Fibroblast of villous mesenchyme (primary cell): Measurements from ENCODE around the gene ADPRH. TPM values are rescaled to one million over a fixed set of nuclear protein-coding genes. Genes with fewer than 3 reads are reported as not detected.

Experiments
- DNase-seq: peaks from one replicate; pipeline ENCODE4 v3.0.0-alpha.2; 2010; ENCODE audit warnings: low read depth
- H3K4me3 ChIP-seq: 2 replicates; pipeline ENCODE4 v1.5.1; 2011; ENCODE audit warnings: low read depth, mild to moderate bottlenecking, low read length
- total RNA-seq: library from RNA; depleted of rRNA; stranded (reverse); fragments of >200 nt; gene quantifications from 2 replicates; pipeline ENCODE4 v1.2.3, GENCODE V29; 2012
- TF ChIP-seq, protein P1 (sequence below): IDR thresholded peaks from 2 replicates; pipeline ENCODE4 v1.5.1; 2012; ENCODE audit warnings: low read depth, mild to moderate bottlenecking, low read length; ENCODE audit not compliant: insufficient read depth

Gene ADPRH
- total RNA-seq, 1 donor, result 3.0 TPM

DNA sequence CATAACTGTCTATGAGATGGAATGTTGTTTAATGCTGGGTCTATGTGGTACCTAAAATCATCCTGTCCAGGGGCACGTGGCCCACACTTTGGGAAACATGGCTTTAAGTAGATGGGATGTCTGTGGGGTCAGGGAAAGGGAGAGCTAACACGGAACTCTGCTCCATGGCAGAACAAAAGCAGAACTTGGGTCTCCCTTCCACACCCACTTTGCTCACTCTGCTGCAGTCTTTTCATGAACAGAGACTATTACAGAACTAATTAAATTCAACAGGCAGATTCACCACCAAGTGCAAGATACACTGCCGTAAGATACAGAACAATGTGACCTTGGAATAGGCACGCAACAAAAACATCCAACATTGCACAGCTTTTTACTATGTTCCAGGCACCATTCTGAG is 52.9 kb downstream of the ADPRH start:
- H3K4me3 ChIP-seq, result no peak overlapping the region
- TF ChIP-seq, protein P1, sequence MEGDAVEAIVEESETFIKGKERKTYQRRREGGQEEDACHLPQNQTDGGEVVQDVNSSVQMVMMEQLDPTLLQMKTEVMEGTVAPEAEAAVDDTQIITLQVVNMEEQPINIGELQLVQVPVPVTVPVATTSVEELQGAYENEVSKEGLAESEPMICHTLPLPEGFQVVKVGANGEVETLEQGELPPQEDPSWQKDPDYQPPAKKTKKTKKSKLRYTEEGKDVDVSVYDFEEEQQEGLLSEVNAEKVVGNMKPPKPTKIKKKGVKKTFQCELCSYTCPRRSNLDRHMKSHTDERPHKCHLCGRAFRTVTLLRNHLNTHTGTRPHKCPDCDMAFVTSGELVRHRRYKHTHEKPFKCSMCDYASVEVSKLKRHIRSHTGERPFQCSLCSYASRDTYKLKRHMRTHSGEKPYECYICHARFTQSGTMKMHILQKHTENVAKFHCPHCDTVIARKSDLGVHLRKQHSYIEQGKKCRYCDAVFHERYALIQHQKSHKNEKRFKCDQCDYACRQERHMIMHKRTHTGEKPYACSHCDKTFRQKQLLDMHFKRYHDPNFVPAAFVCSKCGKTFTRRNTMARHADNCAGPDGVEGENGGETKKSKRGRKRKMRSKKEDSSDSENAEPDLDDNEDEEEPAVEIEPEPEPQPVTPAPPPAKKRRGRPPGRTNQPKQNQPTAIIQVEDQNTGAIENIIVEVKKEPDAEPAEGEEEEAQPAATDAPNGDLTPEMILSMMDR, result no peak
- DNase-seq, result no peak

DNA sequence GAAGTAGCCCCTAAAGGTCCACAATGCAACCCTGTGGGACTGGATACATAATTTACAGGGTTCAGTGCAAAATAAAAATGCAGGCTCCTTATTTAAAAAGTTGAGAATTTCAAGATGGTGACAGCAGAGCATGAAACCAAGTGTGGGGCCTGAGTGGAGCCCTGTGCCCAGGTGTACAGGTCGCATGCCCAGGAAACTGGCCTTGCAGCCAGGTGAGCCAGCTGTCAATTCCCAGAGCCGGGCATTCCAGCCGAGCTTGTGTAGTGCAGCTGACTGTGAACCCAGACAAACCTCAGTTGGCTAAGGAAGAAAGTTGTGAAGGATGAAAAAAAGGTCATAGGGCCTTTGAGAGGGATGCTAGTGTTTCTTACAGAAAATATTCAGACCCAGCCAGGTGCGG is 53.5 kb downstream of the ADPRH start:
- TF ChIP-seq, protein P1, result no peak
- no peak for DNase-seq
- H3K4me3 ChIP-seq, result no peak overlapping the region

DNA sequence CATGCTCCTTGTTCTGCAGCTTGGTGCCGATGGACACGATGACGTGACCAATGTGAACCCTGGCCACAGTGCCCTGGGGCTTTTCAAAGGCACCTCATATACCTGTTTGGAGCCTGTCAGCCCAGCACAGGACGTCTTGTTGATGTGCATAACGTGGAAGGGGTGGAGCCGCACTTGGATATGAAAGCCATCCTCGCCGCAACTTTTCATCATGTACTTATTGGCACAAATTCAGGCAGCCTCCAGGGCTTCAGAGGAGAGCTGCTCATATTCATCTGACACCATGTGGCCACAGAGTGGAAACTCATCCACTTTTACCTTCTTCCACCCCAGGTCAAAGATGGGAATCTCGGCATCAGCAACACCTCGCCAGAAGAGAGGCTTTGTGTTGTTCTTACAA is 56.4 kb downstream of the ADPRH start:
- no peak overlapping the region for H3K4me3 ChIP-seq
- no peak for DNase-seq
- TF ChIP-seq, protein P1, result no peak

DNA sequence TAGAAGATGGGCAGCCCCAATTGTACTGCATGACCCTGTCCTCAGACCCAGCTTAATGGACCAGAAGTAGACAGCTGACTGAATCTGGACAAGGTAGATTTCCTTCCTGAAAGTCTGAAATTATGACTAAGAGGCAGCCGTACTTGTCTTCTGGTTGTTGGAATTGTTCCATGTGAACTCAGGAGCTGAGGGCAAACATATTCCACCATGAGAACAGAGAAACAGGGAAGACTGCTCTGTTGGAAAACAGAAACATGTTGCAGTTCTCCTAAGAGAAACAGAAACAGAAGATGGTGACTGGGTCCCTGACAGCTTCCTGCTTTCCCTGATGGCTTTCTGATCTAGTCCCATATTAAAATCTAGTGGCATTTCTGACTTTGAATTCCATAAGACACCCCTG is 57.0 kb downstream of the ADPRH start:
- H3K4me3 ChIP-seq, result no peak overlapping the region
- DNase-seq, result peak; percentile 55
- TF ChIP-seq, protein P1, result no peak

DNA sequence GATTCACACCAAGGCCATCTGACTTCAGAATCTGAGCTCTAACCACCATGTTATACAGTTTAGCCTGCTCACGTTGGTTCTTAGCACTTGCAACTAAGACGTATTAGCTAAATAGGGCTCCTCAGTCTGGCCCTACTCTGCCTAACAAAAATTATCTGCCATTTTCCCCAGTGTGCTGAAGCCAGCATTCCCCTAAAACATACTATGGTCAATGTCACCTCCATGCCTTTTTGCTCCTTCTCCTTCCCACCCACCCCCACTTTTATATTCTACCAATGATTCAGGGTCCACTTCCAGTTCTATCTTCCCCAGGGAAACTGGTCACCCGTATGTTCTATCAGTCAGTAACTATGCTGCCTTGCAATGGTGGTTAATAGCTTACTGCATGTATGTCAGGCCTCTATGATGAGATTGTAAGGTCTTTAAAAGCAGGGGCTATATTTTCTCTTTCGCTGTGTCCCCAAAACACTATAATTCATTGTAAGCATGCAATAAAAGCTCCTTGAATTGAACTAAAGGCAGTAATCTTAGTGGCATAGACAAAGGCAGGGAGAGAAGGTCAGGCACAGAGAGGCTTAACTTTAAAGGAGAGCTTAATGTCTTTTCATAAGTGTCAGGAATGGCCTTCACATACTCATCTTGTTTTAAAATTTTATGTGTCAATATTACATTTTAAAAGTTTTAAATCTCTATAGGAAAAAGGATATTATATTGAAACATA is 57.8 kb downstream of the ADPRH start:
- DNase-seq, result peak; percentile 26
- H3K4me3 ChIP-seq, result no peak overlapping the region
- TF ChIP-seq, protein P1, result no peak

DNA sequence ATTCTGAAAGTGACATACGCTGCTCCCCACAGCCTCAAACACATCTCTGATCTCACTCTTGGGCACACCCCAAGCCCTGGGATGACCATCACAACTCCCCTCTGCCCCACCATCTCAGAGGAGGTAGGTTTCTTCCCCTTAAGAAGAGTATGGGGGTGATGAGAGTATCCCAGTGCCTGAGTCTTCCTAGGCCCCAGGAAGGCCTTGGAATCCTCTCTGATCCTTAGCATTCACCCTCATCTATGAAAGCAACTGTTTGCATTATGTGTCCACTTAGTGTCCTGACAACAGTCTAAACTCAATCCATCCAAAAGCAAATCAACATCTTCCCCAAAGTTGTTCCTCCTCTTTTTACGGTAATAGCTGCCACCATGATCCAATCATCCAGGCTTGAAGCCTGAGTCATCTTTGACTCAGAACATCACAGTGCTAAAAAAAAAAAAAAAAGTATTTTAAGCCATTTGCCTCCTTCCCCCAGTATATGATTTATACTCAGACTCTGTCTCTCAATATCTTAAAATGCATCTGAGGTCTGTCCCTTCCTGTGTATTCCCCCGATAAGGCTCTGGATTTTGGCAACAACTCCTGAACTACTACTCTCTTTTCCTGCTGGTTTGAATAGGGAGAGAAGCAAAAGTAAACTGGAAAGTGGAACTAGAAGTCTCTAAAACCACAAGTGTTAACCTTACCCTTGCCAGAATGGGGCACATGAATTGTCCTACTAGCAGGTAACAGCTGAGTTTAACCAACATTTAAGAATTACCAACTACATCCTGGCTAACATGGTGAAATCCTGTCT is 58.6 kb downstream of the ADPRH start:
- DNase-seq, result peak; percentile 74
- no peak overlapping the region for H3K4me3 ChIP-seq
- TF ChIP-seq, protein P1, result no peak

Other genes with a start within 250 kb of the ADPRH start
- 72.2 and 88.5 TPM in 2 replicates for gene TMEM39A, start 115.9 kb upstream of the ADPRH start, total RNA-seq
- 14.2 and 29.8 TPM in 2 replicates for gene POGLUT1, start 110.5 kb upstream of the ADPRH start, total RNA-seq
- 44.8 and 58.7 TPM in 2 replicates for gene TIMMDC1, start 80.9 kb upstream of the ADPRH start, total RNA-seq
- gene CD80, start 19.9 kb upstream of the ADPRH start, total RNA-seq, result not detected in 2 replicates
- gene PLA1A, start 18.4 kb downstream of the ADPRH start, total RNA-seq, result not detected in 2 replicates
- 1.3 TPM in 2 replicates for gene POPDC2, start 81.1 kb downstream of the ADPRH start, total RNA-seq
- gene COX17, start 97.9 kb downstream of the ADPRH start, total RNA-seq, result 10.8 and 15.8 TPM in 2 replicates
- 0.32 and 0.43 TPM in 2 replicates for gene CFAP91, start 123.5 kb downstream of the ADPRH start, total RNA-seq
- gene NR1I2, start 202.6 kb downstream of the ADPRH start, total RNA-seq, result under 0.01 TPM in 2 replicates